ENCODE data around the gene TMEM38B. TPM values are rescaled to one million over a fixed set of nuclear protein-coding genes. Genes with fewer than 3 reads are reported as not detected.

TMEM38B gene
- polyA plus RNA-seq, 1 donor from 2014 or later, result 30.9 TPM

- no peaks in the 10 kb centered on the region for H4K20me1 ChIP-seq (ENCODE audit: insufficient read depth)
- TF ChIP-seq SMC3 (conservative IDR thresholded peaks at IDR 0.05; ENCODE audit: poor library complexity) (no peak), RAD21 (conservative IDR thresholded peaks at IDR 0.05) (no peak), POLR2AphosphoS5 (IDR thresholded peaks at IDR 0.05) (no peak), EP300 (conservative IDR thresholded peaks at IDR 0.05; ENCODE audit: poor library complexity, severe bottlenecking) (no peak), EZH2 (IDR thresholded peaks at IDR 0.05; ENCODE audit: borderline replicate concordance, insufficient read depth, low read length, poor library complexity, severe bottlenecking) (no peak), TAF1 (IDR thresholded peaks at IDR 0.05; ENCODE audit: low read depth) (no peak)
- TF ChIP-seq, protein P1, sequence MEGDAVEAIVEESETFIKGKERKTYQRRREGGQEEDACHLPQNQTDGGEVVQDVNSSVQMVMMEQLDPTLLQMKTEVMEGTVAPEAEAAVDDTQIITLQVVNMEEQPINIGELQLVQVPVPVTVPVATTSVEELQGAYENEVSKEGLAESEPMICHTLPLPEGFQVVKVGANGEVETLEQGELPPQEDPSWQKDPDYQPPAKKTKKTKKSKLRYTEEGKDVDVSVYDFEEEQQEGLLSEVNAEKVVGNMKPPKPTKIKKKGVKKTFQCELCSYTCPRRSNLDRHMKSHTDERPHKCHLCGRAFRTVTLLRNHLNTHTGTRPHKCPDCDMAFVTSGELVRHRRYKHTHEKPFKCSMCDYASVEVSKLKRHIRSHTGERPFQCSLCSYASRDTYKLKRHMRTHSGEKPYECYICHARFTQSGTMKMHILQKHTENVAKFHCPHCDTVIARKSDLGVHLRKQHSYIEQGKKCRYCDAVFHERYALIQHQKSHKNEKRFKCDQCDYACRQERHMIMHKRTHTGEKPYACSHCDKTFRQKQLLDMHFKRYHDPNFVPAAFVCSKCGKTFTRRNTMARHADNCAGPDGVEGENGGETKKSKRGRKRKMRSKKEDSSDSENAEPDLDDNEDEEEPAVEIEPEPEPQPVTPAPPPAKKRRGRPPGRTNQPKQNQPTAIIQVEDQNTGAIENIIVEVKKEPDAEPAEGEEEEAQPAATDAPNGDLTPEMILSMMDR (IDR thresholded peaks at IDR 0.05; ENCODE audit: poor library complexity, severe bottlenecking), result no peak
- TF ChIP-seq, protein P2, sequence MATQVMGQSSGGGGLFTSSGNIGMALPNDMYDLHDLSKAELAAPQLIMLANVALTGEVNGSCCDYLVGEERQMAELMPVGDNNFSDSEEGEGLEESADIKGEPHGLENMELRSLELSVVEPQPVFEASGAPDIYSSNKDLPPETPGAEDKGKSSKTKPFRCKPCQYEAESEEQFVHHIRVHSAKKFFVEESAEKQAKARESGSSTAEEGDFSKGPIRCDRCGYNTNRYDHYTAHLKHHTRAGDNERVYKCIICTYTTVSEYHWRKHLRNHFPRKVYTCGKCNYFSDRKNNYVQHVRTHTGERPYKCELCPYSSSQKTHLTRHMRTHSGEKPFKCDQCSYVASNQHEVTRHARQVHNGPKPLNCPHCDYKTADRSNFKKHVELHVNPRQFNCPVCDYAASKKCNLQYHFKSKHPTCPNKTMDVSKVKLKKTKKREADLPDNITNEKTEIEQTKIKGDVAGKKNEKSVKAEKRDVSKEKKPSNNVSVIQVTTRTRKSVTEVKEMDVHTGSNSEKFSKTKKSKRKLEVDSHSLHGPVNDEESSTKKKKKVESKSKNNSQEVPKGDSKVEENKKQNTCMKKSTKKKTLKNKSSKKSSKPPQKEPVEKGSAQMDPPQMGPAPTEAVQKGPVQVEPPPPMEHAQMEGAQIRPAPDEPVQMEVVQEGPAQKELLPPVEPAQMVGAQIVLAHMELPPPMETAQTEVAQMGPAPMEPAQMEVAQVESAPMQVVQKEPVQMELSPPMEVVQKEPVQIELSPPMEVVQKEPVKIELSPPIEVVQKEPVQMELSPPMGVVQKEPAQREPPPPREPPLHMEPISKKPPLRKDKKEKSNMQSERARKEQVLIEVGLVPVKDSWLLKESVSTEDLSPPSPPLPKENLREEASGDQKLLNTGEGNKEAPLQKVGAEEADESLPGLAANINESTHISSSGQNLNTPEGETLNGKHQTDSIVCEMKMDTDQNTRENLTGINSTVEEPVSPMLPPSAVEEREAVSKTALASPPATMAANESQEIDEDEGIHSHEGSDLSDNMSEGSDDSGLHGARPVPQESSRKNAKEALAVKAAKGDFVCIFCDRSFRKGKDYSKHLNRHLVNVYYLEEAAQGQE (IDR thresholded peaks at IDR 0.05; ENCODE audit: borderline replicate concordance), result no peak
- no peaks in the 10 kb centered on the region for H3K79me2 ChIP-seq (replicated peaks; ENCODE audit: insufficient read depth, low read length)
- no peaks in the 10 kb centered on the region for H3K9me3 ChIP-seq (ENCODE audit: low read length)
- H3F3A ChIP-seq (ENCODE audit: insufficient read depth, low read length, poor library complexity, severe bottlenecking), result no peaks in the 10 kb centered on the region
- no peak overlapping the region for H3K4me2 ChIP-seq (ENCODE audit: low read length)
- H2AFZ ChIP-seq (ENCODE audit: low read depth, low read length), result no peak overlapping the region
- H3K9me2 ChIP-seq (ENCODE audit: insufficient read depth, low read length), result no peaks in the 10 kb centered on the region
- no peak overlapping the region for H3K9ac ChIP-seq (ENCODE audit: low read length)
- no peaks in the 10 kb centered on the region for H3K36me3 ChIP-seq (ENCODE audit: insufficient read depth, low read length)
- H3K4me3 ChIP-seq (ENCODE audit: low read length), result no peak overlapping the region
- H3K27me3 ChIP-seq (ENCODE audit: insufficient read depth, low read depth, low read length), result peaks cover 19% of the 10 kb centered on the region
- H3K27ac ChIP-seq (ENCODE audit: low read length), result no peak overlapping the region
Measured at GRCh38 chr9:105661011-105661410, 33.3 kb upstream of the TMEM38B start.

- TF ChIP-seq SMC3 (conservative IDR thresholded peaks at IDR 0.05; ENCODE audit: poor library complexity), result no peak
- no peak for TF ChIP-seq RAD21 (conservative IDR thresholded peaks at IDR 0.05)
- no peak for TF ChIP-seq MXI1 (conservative IDR thresholded peaks at IDR 0.05; ENCODE audit: poor library complexity, severe bottlenecking)
- TF ChIP-seq EZH2 (IDR thresholded peaks at IDR 0.05; ENCODE audit: borderline replicate concordance, insufficient read depth, low read length, poor library complexity, severe bottlenecking), result no peak
- TF ChIP-seq, protein P2 (IDR thresholded peaks at IDR 0.05; ENCODE audit: borderline replicate concordance), result no peak
- TF ChIP-seq EP300 (conservative IDR thresholded peaks at IDR 0.05; ENCODE audit: poor library complexity, severe bottlenecking), result no peak
- TF ChIP-seq POLR2AphosphoS5 (IDR thresholded peaks at IDR 0.05), result no peak
Measured at GRCh38 chr9:105662184-105663104, 31.9 kb upstream of the TMEM38B start, which contains the start of gene TAL2. TSS of gene TAL2 (plus strand) at chr9:105662457. CDS start at chr9:105662497, 40 bp downstream.

More at GRCh38 chr9:105662184-105663104, 31.9 kb upstream of the TMEM38B start, which contains the start of gene TAL2:
- Histone ChIP-seq H3K4me2 (ENCODE audit: low read length) (no peak within 1 kb of the TSS), H3K9ac (ENCODE audit: low read length) (no peak within 1 kb of the TSS), H3K4me3 (ENCODE audit: low read length) (no peak within 1 kb of the TSS), H3K27ac (ENCODE audit: low read length) (no peak within 1 kb of the TSS), H2AFZ (ENCODE audit: low read depth, low read length) (no peak within 1 kb of the TSS), H3K9me2 (ENCODE audit: insufficient read depth, low read length) (no peaks in the 10 kb centered on the region), H3K79me2 (replicated peaks; ENCODE audit: insufficient read depth, low read length) (no peaks in the 10 kb centered on the region), H3K36me3 (ENCODE audit: insufficient read depth, low read length) (no peaks in the 10 kb centered on the region), H4K20me1 (ENCODE audit: insufficient read depth) (no peaks in the 10 kb centered on the region), H3F3A (ENCODE audit: insufficient read depth, low read length, poor library complexity, severe bottlenecking) (no peaks in the 10 kb centered on the region), H3K27me3 (ENCODE audit: insufficient read depth, low read depth, low read length) (peaks cover 5% of the 10 kb centered on the region), H3K9me3 (ENCODE audit: low read length) (no peaks in the 10 kb centered on the region)

Measured in neural cell (in vitro differentiated cells).